Epithelial cell of alveolus of lung (primary cell): ENCODE results near the gene ARPC4. TPM values are rescaled to one million over a fixed set of nuclear protein-coding genes. Genes with fewer than 3 reads are reported as not detected.

Experiments
- total RNA-seq: library from RNA; depleted of rRNA; stranded (reverse); fragments of >200 nt; gene quantifications from 2 replicates; pipeline ENCODE4 v1.2.1, GENCODE V29; 2015

Gene ARPC4
- 90.5 and 289 TPM in 2 replicates for total RNA-seq

GRCh38 chr3:9792405-9793160 lies at the start of gene ARPC4, which contains the start of gene TADA3:
Gene ARPC4 (plus strand): TSS chr3:9793082. CDS start chr3:9793122, 40 bp downstream.
Gene TADA3 (minus strand): TSS chr3:9792473. CDS start chr3:9791466, 1,007 bp downstream.

DNA sequence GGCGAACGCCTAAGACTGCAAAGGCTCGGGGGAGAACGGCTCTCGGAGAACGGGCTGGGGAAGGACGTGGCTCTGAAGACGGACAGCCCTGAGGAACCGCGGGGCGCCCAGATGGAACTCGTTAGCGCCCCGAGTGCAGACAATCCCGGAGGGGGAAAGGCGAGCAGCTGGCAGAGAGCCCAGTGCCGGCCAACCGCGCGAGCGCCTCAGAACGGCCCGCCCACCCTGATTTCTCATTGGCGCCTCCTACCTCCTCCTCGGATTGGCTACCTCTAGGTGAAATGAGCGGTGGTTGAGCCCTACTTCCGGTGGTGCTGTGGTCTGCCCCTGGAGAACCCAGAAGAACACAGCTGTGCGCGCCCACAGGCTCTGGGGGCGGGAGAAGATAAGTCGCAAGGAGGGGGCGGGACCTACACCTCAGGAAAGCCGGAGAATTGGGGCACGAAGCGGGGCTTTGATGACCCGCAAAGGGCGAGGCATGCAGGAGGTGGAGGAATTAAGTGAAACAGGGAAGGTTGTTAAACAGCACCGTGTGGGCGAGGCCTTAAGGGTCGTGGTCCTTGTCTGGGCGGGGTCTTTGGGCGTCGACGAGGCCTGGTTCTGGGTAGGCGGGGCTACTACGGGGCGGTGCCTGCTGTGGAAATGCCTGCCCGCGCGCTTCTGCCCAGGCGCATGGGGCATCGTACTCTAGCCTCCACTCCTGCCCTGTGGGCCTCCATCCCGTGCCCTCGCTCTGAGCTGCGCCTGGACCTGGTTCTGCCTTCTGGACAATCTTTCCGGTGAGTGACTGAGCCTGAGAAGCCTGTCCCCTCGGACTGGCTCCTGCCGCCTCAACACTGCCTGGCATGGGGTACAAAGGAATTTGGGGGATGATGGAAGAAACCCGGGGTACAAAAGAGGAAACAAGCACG lies 43.0 kb upstream of the ARPC4 start, which contains the start of gene OGG1:
Gene OGG1, plus strand, starts transcription at position 308 of the 911 bp plus-strand sequence. Its CDS starts 335 bp downstream, at position 643.

GRCh38 chr3:9769426-9770275 lies 23.2 kb upstream of the ARPC4 start, which contains the start of gene CAMK1:
Gene CAMK1 (minus strand): TSS chr3:9769947. CDS start chr3:9767749, 2,198 bp downstream.

GRCh38 chr3:9809615-9810432 lies 16.9 kb downstream of the ARPC4 start, which contains the start of gene TTLL3:
Gene TTLL3 (plus strand): TSS chr3:9810262. CDS start chr3:9810662, 400 bp downstream.

DNA sequence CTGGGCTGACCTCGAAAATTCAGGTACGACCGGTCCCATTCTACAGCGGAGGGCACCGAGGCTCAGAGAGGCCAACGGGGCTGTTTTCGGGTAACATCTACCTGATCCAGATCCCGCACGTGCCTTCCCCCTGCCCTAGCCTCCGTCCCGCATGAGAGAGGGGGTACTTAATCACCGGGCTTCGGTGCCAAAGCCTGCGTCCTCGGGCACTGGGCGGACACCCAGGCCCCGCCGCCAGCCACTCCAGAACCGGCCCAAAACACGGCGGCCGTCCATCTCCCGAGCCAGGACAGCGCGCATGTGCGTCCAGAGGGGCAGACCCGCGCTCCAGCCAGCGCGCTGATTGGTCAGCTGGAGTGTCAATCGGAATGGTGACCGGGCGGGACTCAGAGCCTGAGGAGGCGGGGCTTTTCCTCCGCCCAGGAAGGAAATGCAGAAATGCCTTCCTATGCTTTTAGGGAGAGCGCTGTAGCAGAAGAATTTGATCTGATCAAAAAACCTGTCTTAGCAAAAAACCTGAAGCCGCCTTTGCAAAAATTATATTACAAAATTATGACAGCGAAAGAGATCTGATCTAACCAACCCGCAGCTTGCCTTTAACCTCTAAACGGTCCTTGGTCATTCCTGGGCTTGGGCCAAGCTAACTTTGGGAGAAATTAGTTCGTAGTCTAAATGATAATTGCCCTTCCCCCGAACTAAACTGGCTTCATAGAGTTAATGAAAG lies 51.0 kb downstream of the ARPC4 start, which contains the start of gene RPUSD3:
Gene RPUSD3, minus strand, starts transcription at position 294 of the 724 bp plus-strand sequence. Its CDS starts 18 bp downstream, at position 276.

Other genes with a start within 250 kb of the ARPC4 start
- not detected in 2 replicates for gene LHFPL4, start 239.3 kb upstream of the ARPC4 start, total RNA-seq
- 26.0 and 30.1 TPM in 2 replicates for gene MTMR14, start 143.6 kb upstream of the ARPC4 start, total RNA-seq
- gene CPNE9, start 89.2 kb upstream of the ARPC4 start, total RNA-seq: not detected in 2 replicates
- 10.5 and 11.5 TPM in 2 replicates for gene BRPF1, start 61.3 kb upstream of the ARPC4 start, total RNA-seq
- 13.9 and 18.1 TPM in 2 replicates for gene OGG1, start 43.1 kb upstream of the ARPC4 start, total RNA-seq
- gene CAMK1, start 23.1 kb upstream of the ARPC4 start, total RNA-seq: 24.8 and 31.1 TPM in 2 replicates
- gene TADA3, start 609 bp upstream of the ARPC4 start, total RNA-seq: 98.4 and 133 TPM in 2 replicates
- gene TTLL3, start 17.2 kb downstream of the ARPC4 start, total RNA-seq: 2.1 and 23.8 TPM in 2 replicates
- gene RPUSD3, start 50.9 kb downstream of the ARPC4 start, total RNA-seq: 46.7 and 59.6 TPM in 2 replicates
- not detected in 2 replicates for gene CIDEC, start 87.2 kb downstream of the ARPC4 start, total RNA-seq
- 43.6 and 54.5 TPM in 2 replicates for gene JAGN1, start 97.5 kb downstream of the ARPC4 start, total RNA-seq
- 0.88 and 1.0 TPM in 2 replicates for gene IL17RE, start 109.8 kb downstream of the ARPC4 start, total RNA-seq
- 34.1 and 39.6 TPM in 2 replicates for gene IL17RC, start 124.0 kb downstream of the ARPC4 start, total RNA-seq
- gene CRELD1, start 140.8 kb downstream of the ARPC4 start, total RNA-seq: 18.8 and 21.3 TPM in 2 replicates
- 3.6 and 10.7 TPM in 2 replicates for gene PRRT3, start 159.3 kb downstream of the ARPC4 start, total RNA-seq
- gene EMC3, start 193.8 kb downstream of the ARPC4 start, total RNA-seq: 38.4 and 115 TPM in 2 replicates
- gene FANCD2, start 233.4 kb downstream of the ARPC4 start, total RNA-seq: 14.4 and 20.2 TPM in 2 replicates